ENCODE measurements around the gene SUV39H1.

DNA sequence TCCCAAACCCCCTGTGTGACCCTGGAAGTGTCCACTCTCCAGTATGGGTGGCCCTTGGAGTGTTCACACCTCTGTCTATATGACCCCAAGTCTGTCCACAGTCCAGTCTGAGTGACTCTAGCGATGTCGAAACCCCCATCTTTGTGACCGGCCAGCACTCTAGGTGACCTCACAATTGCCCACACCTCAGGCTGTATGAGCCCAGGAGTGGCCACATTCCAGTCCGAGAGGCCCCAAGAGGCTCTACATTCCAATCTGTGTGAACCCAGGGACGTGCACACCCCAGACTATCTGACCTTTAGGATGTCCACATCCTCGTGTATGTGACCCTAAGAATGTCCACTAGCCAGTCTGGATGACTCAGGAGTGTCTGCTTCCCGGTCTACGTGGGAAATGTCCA is 57.7 kb downstream of the SUV39H1 start:
- TF ChIP-seq, protein P1, sequence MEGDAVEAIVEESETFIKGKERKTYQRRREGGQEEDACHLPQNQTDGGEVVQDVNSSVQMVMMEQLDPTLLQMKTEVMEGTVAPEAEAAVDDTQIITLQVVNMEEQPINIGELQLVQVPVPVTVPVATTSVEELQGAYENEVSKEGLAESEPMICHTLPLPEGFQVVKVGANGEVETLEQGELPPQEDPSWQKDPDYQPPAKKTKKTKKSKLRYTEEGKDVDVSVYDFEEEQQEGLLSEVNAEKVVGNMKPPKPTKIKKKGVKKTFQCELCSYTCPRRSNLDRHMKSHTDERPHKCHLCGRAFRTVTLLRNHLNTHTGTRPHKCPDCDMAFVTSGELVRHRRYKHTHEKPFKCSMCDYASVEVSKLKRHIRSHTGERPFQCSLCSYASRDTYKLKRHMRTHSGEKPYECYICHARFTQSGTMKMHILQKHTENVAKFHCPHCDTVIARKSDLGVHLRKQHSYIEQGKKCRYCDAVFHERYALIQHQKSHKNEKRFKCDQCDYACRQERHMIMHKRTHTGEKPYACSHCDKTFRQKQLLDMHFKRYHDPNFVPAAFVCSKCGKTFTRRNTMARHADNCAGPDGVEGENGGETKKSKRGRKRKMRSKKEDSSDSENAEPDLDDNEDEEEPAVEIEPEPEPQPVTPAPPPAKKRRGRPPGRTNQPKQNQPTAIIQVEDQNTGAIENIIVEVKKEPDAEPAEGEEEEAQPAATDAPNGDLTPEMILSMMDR (IDR thresholded peaks at IDR 0.05): no peak
- TF ChIP-seq EZH2 (IDR thresholded peaks at IDR 0.05; ENCODE audit: borderline replicate concordance, insufficient read depth, low read depth, low read length, poor library complexity, severe bottlenecking): no peak
